Measurements from ENCODE around the gene C1QTNF5.

Gene C1QTNF5

GRCh38 chr11:119337581-119338317, 2.9 kb downstream of the C1QTNF5 start:
- DNase-seq (ENCODE audit: low spot score): no peak

GRCh38 chr11:119336744-119337469, 3.8 kb downstream of the C1QTNF5 start:
- no peak for DNase-seq (ENCODE audit: low spot score)

- DNase-seq (ENCODE audit: low spot score): no peak
Observed at GRCh38 chr11:119335655-119336543, 4.8 kb downstream of the C1QTNF5 start.

- no peak for DNase-seq (ENCODE audit: low spot score)
Observed at GRCh38 chr11:119335091-119335654, 5.5 kb downstream of the C1QTNF5 start.

GRCh38 chr11:119334174-119334930, 6.3 kb downstream of the C1QTNF5 start, which contains the start of gene RNF26:
TSS of gene RNF26 (plus strand) at chr11:119334527. CDS start at chr11:119335123, 596 bp downstream.
- peak; percentile 97 for DNase-seq (ENCODE audit: low spot score)

- DNase-seq (ENCODE audit: low spot score): no peak
Observed at GRCh38 chr11:119332111-119332765, 8.4 kb downstream of the C1QTNF5 start.

GRCh38 chr11:119330237-119330636, 10.4 kb downstream of the C1QTNF5 start:
- DNase-seq (ENCODE audit: low spot score): no peak

- no peak for DNase-seq (ENCODE audit: low spot score)
Observed at GRCh38 chr11:119329320-119329719, 11.4 kb downstream of the C1QTNF5 start.

GRCh38 chr11:119324189-119324588, 16.5 kb downstream of the C1QTNF5 start:
- DNase-seq (ENCODE audit: low spot score): no peak

- peak; percentile 82 for DNase-seq (ENCODE audit: low spot score)
Observed at GRCh38 chr11:119323532-119324033, 17.1 kb downstream of the C1QTNF5 start.

- DNase-seq (ENCODE audit: low spot score): no peak
Observed at GRCh38 chr11:119322921-119323531, 17.7 kb downstream of the C1QTNF5 start.

- no peak for DNase-seq (ENCODE audit: low spot score)
Observed at GRCh38 chr11:119322360-119322739, 18.3 kb downstream of the C1QTNF5 start.

GRCh38 chr11:119320776-119321524, 19.7 kb downstream of the C1QTNF5 start:
- peak; percentile 38 for DNase-seq (ENCODE audit: low spot score)

- DNase-seq (ENCODE audit: low spot score): no peak
Observed at GRCh38 chr11:119320240-119320775, 20.4 kb downstream of the C1QTNF5 start.

- DNase-seq (ENCODE audit: low spot score): no peak
Observed at GRCh38 chr11:119319700-119320239, 20.9 kb downstream of the C1QTNF5 start.

GRCh38 chr11:119319136-119319699, 21.5 kb downstream of the C1QTNF5 start:
- DNase-seq (ENCODE audit: low spot score): no peak

- DNase-seq (ENCODE audit: low spot score): peak; percentile 24
Observed at GRCh38 chr11:119318240-119319135, 22.2 kb downstream of the C1QTNF5 start.

Data from CD4-positive, alpha-beta T cell treated with Interleukin-2 at 100 ng/mL for 4 hours (primary cell).